ENCODE data around the gene OFD1.

DNA sequence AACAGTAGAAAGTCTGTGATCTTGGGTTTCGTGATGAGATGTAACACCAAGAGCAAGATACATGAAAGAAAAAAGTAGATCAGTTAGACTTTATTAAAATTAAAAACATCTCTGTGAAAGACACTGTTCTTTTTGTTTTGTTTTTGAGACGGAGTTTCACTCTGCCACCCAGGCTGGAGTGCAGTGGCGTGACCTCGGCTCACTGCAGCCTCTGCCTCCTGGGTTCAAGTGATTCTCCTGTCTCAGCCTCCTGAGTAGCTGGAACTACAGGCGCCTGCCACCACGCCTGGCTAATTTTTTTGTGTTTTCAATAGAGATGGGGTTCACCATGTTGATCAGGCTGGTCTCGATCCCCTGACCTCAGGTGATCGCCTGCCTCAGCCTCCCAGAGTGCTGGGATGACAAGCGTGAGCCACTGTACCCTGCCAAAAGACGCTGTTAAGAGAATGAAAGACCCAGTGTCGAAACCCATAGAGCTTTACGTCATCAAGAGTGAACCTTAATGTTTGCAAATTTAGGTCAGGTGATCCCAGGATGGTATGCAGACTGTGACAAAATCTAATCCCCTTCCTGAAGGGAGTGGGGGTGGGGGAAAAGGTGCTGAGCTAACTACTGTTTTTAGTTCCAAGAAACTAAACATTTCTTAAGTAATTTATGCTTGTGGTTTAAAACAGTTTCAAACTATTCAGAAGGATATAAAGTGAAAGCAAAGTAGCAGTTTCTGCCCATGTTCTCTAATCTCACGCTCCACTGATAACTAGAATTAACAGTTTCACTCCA, 8.0 kb downstream of the OFD1 start:
- TF ChIP-seq CEBPB (IDR thresholded peaks at IDR 0.05) (no peak), YY1 (IDR thresholded peaks at IDR 0.05; ENCODE audit: low read depth) (no peak), FOXM1 (IDR thresholded peaks at IDR 0.05; ENCODE audit: borderline replicate concordance, low read depth) (no peak)
